ENCODE results near the gene PTPRT.

Gene PTPRT

DNA sequence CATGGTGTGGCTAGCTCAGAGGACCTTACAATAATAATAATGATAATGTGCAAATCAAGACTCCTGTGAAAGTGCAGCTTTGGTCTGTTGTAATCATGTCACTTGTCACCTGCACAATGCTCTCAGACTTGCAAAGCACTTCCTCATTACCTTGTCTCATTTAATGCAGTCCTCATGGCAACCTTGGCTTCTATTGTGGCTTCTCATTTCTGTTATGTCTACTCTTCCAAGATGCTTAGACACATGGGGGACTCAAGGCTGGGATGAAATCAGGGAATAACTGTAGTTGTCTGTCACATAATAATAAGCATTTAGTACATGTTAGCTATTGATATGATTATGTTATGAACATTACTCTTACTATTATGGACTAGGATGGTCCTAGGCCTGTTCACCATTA is 484.2 kb downstream of the PTPRT start:
- H2AFZ ChIP-seq (ENCODE audit: low read depth, low read length): no peak overlapping the region
- no peaks in the 10 kb centered on the region for H3K36me3 ChIP-seq (ENCODE audit: insufficient read depth, low read length)
- no peak overlapping the region for H3K9ac ChIP-seq (ENCODE audit: low read depth, low read length)
- H3K27ac ChIP-seq (ENCODE audit: low read length): no peak overlapping the region
- no peaks in the 10 kb centered on the region for H3K27me3 ChIP-seq (ENCODE audit: insufficient read depth, low read length, poor library complexity)
- no peak for ATAC-seq (ENCODE audit: insufficient read depth, low read depth)
- H3K4me3 ChIP-seq (ENCODE audit: low read depth in 1 of 2, low read length in 2 of 2): no peak overlapping the region
- TF ChIP-seq, protein P1, sequence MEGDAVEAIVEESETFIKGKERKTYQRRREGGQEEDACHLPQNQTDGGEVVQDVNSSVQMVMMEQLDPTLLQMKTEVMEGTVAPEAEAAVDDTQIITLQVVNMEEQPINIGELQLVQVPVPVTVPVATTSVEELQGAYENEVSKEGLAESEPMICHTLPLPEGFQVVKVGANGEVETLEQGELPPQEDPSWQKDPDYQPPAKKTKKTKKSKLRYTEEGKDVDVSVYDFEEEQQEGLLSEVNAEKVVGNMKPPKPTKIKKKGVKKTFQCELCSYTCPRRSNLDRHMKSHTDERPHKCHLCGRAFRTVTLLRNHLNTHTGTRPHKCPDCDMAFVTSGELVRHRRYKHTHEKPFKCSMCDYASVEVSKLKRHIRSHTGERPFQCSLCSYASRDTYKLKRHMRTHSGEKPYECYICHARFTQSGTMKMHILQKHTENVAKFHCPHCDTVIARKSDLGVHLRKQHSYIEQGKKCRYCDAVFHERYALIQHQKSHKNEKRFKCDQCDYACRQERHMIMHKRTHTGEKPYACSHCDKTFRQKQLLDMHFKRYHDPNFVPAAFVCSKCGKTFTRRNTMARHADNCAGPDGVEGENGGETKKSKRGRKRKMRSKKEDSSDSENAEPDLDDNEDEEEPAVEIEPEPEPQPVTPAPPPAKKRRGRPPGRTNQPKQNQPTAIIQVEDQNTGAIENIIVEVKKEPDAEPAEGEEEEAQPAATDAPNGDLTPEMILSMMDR (IDR thresholded peaks at IDR 0.05; ENCODE audit: borderline replicate concordance, extremely low read depth, low read length, poor library complexity, severe bottlenecking): no peak
- no peak for TF ChIP-seq EZH2 (IDR thresholded peaks at IDR 0.05; ENCODE audit: borderline replicate concordance, low read depth, low read length, severe bottlenecking)
- no peak for DNase-seq
- peaks cover 8% of the 10 kb centered on the region for H3K9me3 ChIP-seq (ENCODE audit: insufficient read depth, low read length, severe bottlenecking)
- H3K4me1 ChIP-seq (ENCODE audit: insufficient read depth, low read length): no peaks in the 10 kb centered on the region
- no peaks in the 10 kb centered on the region for H3K79me2 ChIP-seq (ENCODE audit: insufficient read depth, low read length)
- H3K4me2 ChIP-seq (ENCODE audit: insufficient read depth, low read length): no peak overlapping the region
- no peaks in the 10 kb centered on the region for H4K20me1 ChIP-seq (ENCODE audit: insufficient read depth, low read length)

DNA sequence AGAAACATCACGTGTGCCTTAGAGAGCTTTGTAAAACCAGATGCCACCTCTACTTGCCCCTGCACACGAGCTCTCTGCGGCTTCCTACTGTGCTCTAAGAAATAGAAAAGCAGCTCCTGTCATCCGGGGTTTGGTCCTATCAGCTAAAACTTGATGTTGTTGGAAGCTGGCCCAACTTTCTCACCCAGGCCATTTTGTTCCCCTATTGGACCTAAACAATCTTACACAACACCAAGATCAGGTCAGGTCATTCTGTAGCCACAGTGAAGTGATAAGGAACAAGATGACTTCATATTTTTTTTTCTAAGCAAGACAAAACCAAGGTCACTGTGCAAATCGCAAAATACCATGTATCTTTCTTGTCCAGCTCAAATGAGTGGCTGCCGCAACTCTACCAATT is 486.0 kb downstream of the PTPRT start:
- no peaks in the 10 kb centered on the region for H4K20me1 ChIP-seq (ENCODE audit: insufficient read depth, low read length)
- no peak overlapping the region for H3K4me3 ChIP-seq (ENCODE audit: low read depth in 1 of 2, low read length in 2 of 2)
- no peak for ATAC-seq (ENCODE audit: insufficient read depth, low read depth)

DNA sequence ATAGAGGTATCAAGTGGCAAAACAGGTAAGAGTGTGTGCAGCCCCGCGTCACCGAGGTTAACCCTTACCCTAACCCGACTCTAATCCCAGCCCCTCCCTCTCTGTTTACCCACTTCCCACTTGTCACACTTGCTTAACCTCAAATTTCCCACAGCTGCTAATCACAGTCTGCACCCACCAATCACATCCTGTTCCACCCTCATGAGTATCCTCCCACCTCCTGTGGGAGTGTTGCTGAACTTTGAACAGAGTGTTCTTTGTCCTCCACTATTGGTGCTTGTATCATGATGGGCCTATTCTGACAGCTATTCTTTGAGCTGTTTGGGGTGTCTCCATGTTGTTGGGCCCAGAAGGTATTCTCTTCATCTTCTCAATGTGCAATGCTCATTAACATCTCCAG is 487.8 kb downstream of the PTPRT start:
- TF ChIP-seq EZH2 (IDR thresholded peaks at IDR 0.05; ENCODE audit: borderline replicate concordance, low read depth, low read length, severe bottlenecking): no peak
- TF ChIP-seq, protein P1 (IDR thresholded peaks at IDR 0.05; ENCODE audit: borderline replicate concordance, extremely low read depth, low read length, poor library complexity, severe bottlenecking): no peak
- Histone ChIP-seq H2AFZ (ENCODE audit: low read depth, low read length) (no peak overlapping the region), H4K20me1 (ENCODE audit: insufficient read depth, low read length) (no peaks in the 10 kb centered on the region), H3K9me3 (ENCODE audit: insufficient read depth, low read length, severe bottlenecking) (no peaks in the 10 kb centered on the region), H3K4me3 (ENCODE audit: low read depth in 1 of 2, low read length in 2 of 2) (no peak overlapping the region), H3K79me2 (ENCODE audit: insufficient read depth, low read length) (no peaks in the 10 kb centered on the region), H3K27me3 (ENCODE audit: insufficient read depth, low read length, poor library complexity) (no peaks in the 10 kb centered on the region), H3K4me2 (ENCODE audit: insufficient read depth, low read length) (no peak overlapping the region), H3K36me3 (ENCODE audit: insufficient read depth, low read length) (no peaks in the 10 kb centered on the region), H3K27ac (ENCODE audit: low read length) (no peak overlapping the region), H3K4me1 (ENCODE audit: insufficient read depth, low read length) (no peaks in the 10 kb centered on the region), H3K9ac (ENCODE audit: low read depth, low read length) (no peak overlapping the region)
- DNase-seq: peak; percentile 7
- peak; percentile 57; the same call in 2 of the 3 replicates for ATAC-seq (ENCODE audit: insufficient read depth, low read depth)

More for the DNA sequence above, 486.0 kb downstream of the PTPRT start:
- no peaks in the 10 kb centered on the region for H3K9me3 ChIP-seq (ENCODE audit: insufficient read depth, low read length, severe bottlenecking)
- DNase-seq: no peak
- no peak overlapping the region for H2AFZ ChIP-seq (ENCODE audit: low read depth, low read length)
- no peak overlapping the region for H3K9ac ChIP-seq (ENCODE audit: low read depth, low read length)
- no peaks in the 10 kb centered on the region for H3K27me3 ChIP-seq (ENCODE audit: insufficient read depth, low read length, poor library complexity)
- TF ChIP-seq, protein P1 (IDR thresholded peaks at IDR 0.05; ENCODE audit: borderline replicate concordance, extremely low read depth, low read length, poor library complexity, severe bottlenecking): no peak
- no peak for TF ChIP-seq EZH2 (IDR thresholded peaks at IDR 0.05; ENCODE audit: borderline replicate concordance, low read depth, low read length, severe bottlenecking)
- no peak overlapping the region for H3K27ac ChIP-seq (ENCODE audit: low read length)
- no peaks in the 10 kb centered on the region for H3K36me3 ChIP-seq (ENCODE audit: insufficient read depth, low read length)
- no peaks in the 10 kb centered on the region for H3K79me2 ChIP-seq (ENCODE audit: insufficient read depth, low read length)
- no peak overlapping the region for H3K4me2 ChIP-seq (ENCODE audit: insufficient read depth, low read length)
- no peaks in the 10 kb centered on the region for H3K4me1 ChIP-seq (ENCODE audit: insufficient read depth, low read length)

DNA sequence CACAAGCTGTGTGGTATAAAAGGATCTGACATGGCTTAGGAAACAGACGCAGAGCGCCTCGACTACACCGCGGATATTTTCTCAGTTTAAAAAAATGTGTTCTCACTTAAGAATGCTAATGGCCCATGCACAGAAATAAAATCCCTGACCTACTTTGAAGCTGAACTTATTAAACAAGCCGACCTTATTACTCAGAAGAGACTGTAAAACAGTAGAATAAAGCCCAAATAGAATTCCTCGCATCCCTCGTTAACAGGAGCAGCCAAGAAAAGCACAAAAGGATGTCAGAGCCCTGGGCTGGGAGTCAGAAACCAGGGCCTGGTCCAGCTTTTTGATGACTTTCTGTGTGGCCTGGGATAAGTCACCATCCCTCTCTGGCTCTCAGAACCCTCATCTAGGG is 489.3 kb downstream of the PTPRT start:
- ATAC-seq (ENCODE audit: insufficient read depth, low read depth): no peak

More for the DNA sequence above, 489.3 kb downstream of the PTPRT start:
- no peak overlapping the region for H3K4me3 ChIP-seq (ENCODE audit: low read depth in 1 of 2, low read length in 2 of 2)
- no peak for DNase-seq
- H3K36me3 ChIP-seq (ENCODE audit: insufficient read depth, low read length): no peaks in the 10 kb centered on the region
- no peak overlapping the region for H3K4me2 ChIP-seq (ENCODE audit: insufficient read depth, low read length)
- no peak overlapping the region for H3K9ac ChIP-seq (ENCODE audit: low read depth, low read length)
- TF ChIP-seq, protein P1 (IDR thresholded peaks at IDR 0.05; ENCODE audit: borderline replicate concordance, extremely low read depth, low read length, poor library complexity, severe bottlenecking): no peak
- TF ChIP-seq EZH2 (IDR thresholded peaks at IDR 0.05; ENCODE audit: borderline replicate concordance, low read depth, low read length, severe bottlenecking): no peak
- H3K9me3 ChIP-seq (ENCODE audit: insufficient read depth, low read length, severe bottlenecking): no peaks in the 10 kb centered on the region
- no peak overlapping the region for H2AFZ ChIP-seq (ENCODE audit: low read depth, low read length)
- no peak overlapping the region for H3K27ac ChIP-seq (ENCODE audit: low read length)
- peaks cover 3% of the 10 kb centered on the region for H3K27me3 ChIP-seq (ENCODE audit: insufficient read depth, low read length, poor library complexity)
- H4K20me1 ChIP-seq (ENCODE audit: insufficient read depth, low read length): no peaks in the 10 kb centered on the region
- H3K79me2 ChIP-seq (ENCODE audit: insufficient read depth, low read length): no peaks in the 10 kb centered on the region
- H3K4me1 ChIP-seq (ENCODE audit: insufficient read depth, low read length): no peaks in the 10 kb centered on the region
